ENCODE measurements around the gene PTH2R. TPM values are rescaled to one million over a fixed set of nuclear protein-coding genes. Genes with fewer than 3 reads are reported as not detected.

Gene PTH2R
- total and polyA plus RNA-seq, 2 of the 4 experiments (the other 2 are of a cell fraction), result under 0.01 TPM; not detected in 1

DNA sequence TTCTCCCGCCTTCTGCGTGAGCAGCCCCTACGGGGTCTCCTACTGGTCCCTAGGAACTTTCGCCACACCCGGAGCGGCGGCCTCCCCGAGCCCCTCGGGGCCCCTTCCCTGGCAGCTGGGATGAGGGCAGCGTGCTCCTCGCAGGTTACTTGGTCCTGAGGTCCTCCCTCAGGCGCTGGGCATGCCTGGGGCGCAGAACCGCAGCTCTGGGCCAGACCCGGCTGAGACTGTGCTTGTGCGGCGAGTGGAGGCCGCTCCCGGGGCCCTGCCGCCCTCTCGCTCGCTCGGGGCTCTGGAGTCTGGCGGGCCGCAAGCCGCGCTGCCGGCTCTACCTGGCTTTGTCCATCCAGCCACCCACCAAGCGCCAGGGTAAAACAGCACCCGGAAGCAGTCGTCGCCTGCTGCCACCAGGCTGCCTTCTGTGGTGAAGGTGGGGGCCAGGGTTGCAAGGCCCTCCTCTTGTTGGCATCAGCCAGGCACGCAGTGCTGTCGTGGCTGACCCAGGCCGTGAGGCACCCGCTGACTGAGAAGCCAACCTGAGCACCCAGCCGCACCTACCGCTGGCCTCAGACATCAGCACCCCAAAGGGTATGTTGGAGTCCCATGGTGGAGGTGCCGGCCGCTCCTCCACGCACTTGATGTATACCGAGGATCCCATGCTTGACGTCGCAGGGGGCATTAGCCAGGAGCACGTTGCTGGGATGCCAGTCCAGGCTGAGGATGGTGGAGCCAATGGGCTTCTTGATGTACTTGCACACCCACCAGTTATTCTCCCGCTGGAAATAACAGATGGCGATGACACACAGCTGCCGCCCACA lies 46.1 kb upstream of the PTH2R start (continued):
- TF ChIP-seq RFX5 (IDR thresholded peaks at IDR 0.05; ENCODE audit: low read depth, low read length) (no peak), RAD21 (IDR thresholded peaks at IDR 0.05; ENCODE audit: low read length) (no peak), MXI1 (IDR thresholded peaks at IDR 0.05; ENCODE audit: borderline replicate concordance, low read depth, low read length) (no peak), FOS (IDR thresholded peaks at IDR 0.05; ENCODE audit: low read depth, low read length) (no peak), SMC3 (IDR thresholded peaks at IDR 0.05; ENCODE audit: low read depth, low read length) (no peak), MAZ (IDR thresholded peaks at IDR 0.05; ENCODE audit: borderline replicate concordance, low read depth, low read length) (no peak), BHLHE40 (IDR thresholded peaks at IDR 0.05; ENCODE audit: low read depth, low read length) (no peak), CEBPB (IDR thresholded peaks at IDR 0.05; ENCODE audit: low read depth, low read length) (no peak), POLR2A (IDR thresholded peaks at IDR 0.05; ENCODE audit: low read depth, low read length) (no peak)

Measured in IMR-90 (cell line).